HL-60 (cell line): ENCODE results near the gene DIDO1.

Experiments
- TF ChIP-seq, protein P1 (sequence below): IDR thresholded peaks from 2 replicates; pipeline ENCODE4 v1.6.1; 2012; ENCODE audit warnings: low read depth; ENCODE audit not compliant: insufficient replicate concordance
- TF ChIP-seq, protein P2 (sequence below): IDR thresholded peaks from one replicate; pipeline ENCODE4 v1.5.1; 2011; ENCODE audit warnings: low read length, control low read depth, inconsistent platforms; ENCODE audit not compliant: insufficient read depth

DNA sequence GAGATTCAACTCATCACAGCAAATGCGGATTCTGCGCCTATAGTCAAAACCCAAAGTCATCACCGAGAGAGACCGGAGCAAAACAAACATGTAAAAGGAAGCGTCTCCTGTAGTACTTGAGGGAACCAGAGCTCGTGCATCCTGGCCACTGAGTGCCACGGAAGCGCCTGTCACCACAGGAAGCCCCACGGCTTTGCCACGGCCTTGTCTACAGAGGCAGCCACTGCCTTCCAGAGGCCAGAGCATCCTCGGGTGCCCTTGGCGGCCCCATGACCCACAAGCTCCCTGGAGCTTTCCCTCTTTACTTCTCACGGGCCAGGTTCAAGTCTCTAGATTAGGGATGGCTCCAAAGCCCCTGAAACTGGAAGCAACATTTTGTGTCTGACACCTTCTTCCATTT is 72.2 kb downstream of the DIDO1 start:
- TF ChIP-seq, protein P1, sequence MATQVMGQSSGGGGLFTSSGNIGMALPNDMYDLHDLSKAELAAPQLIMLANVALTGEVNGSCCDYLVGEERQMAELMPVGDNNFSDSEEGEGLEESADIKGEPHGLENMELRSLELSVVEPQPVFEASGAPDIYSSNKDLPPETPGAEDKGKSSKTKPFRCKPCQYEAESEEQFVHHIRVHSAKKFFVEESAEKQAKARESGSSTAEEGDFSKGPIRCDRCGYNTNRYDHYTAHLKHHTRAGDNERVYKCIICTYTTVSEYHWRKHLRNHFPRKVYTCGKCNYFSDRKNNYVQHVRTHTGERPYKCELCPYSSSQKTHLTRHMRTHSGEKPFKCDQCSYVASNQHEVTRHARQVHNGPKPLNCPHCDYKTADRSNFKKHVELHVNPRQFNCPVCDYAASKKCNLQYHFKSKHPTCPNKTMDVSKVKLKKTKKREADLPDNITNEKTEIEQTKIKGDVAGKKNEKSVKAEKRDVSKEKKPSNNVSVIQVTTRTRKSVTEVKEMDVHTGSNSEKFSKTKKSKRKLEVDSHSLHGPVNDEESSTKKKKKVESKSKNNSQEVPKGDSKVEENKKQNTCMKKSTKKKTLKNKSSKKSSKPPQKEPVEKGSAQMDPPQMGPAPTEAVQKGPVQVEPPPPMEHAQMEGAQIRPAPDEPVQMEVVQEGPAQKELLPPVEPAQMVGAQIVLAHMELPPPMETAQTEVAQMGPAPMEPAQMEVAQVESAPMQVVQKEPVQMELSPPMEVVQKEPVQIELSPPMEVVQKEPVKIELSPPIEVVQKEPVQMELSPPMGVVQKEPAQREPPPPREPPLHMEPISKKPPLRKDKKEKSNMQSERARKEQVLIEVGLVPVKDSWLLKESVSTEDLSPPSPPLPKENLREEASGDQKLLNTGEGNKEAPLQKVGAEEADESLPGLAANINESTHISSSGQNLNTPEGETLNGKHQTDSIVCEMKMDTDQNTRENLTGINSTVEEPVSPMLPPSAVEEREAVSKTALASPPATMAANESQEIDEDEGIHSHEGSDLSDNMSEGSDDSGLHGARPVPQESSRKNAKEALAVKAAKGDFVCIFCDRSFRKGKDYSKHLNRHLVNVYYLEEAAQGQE: no peak
- TF ChIP-seq, protein P2, sequence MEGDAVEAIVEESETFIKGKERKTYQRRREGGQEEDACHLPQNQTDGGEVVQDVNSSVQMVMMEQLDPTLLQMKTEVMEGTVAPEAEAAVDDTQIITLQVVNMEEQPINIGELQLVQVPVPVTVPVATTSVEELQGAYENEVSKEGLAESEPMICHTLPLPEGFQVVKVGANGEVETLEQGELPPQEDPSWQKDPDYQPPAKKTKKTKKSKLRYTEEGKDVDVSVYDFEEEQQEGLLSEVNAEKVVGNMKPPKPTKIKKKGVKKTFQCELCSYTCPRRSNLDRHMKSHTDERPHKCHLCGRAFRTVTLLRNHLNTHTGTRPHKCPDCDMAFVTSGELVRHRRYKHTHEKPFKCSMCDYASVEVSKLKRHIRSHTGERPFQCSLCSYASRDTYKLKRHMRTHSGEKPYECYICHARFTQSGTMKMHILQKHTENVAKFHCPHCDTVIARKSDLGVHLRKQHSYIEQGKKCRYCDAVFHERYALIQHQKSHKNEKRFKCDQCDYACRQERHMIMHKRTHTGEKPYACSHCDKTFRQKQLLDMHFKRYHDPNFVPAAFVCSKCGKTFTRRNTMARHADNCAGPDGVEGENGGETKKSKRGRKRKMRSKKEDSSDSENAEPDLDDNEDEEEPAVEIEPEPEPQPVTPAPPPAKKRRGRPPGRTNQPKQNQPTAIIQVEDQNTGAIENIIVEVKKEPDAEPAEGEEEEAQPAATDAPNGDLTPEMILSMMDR: no peak
